ENCODE data around the gene APOD. TPM values are rescaled to one million over a fixed set of nuclear protein-coding genes. Genes with fewer than 3 reads are reported as not detected.
"Not testable (repeated sequence)": the region's sequence is repeated elsewhere in the genome, so short reads cannot be mapped to it uniquely, and the experiment has no call there.

The APOD gene
- total RNA-seq, 1 donor = 2.9 TPM

DNA sequence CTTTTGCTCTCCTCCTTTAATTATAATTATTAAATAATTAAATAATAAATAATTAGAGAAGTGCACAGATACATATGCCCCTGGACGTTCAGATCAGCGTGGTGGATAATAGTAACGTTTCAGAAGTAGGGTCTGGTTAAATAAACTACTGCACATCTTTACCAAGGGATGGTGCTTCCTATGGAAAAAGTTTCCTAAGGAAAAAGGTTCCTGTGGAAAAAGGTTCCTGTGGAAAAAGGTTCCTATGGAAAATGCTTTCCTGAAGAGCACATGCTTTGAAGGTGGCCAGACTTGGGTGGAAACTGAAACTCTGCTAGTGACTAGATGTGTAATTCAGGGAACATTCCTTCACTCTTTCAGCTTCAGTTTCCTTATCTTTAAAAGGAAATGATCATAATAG, 37.4 kb upstream of the APOD start:
- not testable (repeated sequence) for H3K4me3 ChIP-seq (ENCODE audit: low read depth, low read length); DNase-seq (ENCODE audit: low read depth)

DNA sequence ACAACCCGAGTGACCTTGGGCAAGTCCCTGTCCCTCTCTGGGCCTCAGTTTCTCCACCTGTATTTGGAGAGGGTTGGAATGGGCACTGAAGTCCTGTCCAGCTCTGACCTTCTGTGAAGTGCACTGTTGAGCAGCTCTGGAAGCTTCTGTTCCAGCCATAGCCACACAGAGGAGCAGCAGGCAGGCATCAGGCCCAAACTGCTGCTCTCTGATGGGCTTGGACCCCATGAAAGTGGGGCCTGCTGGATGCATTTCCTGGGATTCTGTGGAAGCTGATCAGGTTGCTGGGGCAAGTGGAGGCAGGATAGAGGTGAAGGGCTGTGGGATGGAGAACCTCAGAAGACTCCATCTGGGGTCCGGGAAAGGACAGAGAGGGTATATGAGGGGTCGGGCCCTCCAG, 36.7 kb upstream of the APOD start:
- H3K4me3 ChIP-seq (ENCODE audit: low read depth, low read length); DNase-seq (ENCODE audit: low read depth): not testable (repeated sequence)

DNA sequence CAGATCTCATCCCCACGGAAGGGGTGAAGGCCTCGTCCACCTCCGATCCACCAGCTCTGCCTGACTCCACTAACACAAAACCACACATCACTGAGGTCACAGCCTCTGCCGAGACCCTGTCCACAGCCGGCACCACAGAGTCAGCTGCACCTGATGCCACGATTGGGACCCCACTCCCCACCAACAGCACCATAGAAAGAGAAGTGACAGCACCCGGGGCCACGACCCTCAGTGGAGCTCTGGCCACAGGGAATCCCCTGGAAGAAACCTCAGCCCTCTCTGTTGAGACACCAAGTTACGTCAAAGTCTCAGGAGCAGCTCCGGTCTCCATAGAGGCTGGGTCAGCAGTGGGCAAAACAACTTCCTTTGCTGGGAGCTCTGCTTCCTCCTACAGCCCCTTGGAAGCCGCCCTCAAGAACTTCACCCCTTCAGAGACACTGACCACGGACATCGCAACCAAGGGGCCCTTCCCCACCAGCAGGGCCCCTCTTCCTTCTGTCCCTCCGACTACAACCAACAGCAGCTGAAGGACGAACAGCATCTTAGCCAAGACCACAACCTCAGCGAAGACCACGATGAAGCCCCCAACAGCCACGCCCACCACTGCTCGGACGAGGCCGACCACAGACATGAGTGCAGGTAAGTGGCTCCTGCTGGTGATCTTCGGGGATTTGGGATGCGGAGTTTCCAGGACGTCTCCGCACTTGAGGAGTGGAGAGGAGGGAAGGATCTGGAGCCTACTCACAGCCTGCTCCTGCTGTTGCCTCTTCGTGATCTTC, 36.0 kb upstream of the APOD start:
- DNase-seq (ENCODE audit: low read depth); H3K4me3 ChIP-seq (ENCODE audit: low read depth, low read length): not testable (repeated sequence)

DNA sequence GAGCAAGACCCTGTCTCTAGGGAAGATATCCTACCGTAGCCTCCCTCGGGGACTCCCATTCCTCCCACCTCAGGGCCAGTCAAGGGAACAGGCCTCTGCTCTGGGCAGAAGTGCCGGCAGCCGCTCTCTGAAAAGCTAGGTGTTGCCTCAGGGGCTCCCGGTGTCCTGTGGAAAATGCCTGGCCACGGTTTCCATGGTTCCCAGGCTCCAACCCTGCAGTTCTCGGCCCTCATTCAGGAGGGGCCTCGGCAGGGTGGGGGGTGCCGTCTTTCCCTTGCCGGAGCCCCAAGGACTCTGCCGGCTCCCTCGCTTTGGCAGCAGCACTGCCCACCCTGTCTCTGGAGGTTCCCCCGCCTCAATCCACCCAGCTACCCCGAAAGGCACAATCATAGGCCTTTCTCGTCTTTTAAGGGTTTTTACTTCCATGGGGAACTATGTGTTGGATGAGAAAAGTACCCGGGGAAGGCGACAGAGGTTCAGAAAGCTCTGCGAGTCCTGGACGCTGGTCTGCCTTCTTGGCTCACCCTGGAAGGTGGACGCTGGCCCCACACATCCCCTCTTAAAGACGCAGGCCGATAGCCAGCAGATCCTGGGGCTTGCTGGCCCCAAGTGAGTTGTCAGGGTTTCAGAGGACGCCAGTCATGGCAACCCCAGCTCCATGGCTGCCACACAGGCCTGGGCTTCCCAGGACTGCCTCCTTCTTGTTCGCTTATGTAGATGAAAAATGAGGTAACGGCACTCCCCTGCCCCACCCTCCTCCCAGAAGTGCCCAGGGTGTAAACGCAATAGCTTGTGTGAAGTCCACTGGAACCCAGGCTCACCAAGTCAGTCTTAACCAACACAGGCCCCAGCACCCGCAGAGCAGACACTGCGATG, 34.3 kb upstream of the APOD start:
- DNase-seq (ENCODE audit: low read depth); H3K4me3 ChIP-seq (ENCODE audit: low read depth, low read length): not testable (repeated sequence)

GRCh38 chr3:195617134-195617533, 33.4 kb upstream of the APOD start:
- DNase-seq (ENCODE audit: low read depth); H3K4me3 ChIP-seq (ENCODE audit: low read depth, low read length): not testable (repeated sequence)

GRCh38 chr3:195616681-195617080, 32.9 kb upstream of the APOD start:
- no peak overlapping the region for H3K4me3 ChIP-seq (ENCODE audit: low read depth, low read length)
- TF ChIP-seq CTCF (IDR thresholded peaks at IDR 0.05; ENCODE audit: insufficient read depth, low read length) = no peak
- DNase-seq (ENCODE audit: low read depth) = no peak

GRCh38 chr3:195615952-195616537, 32.3 kb upstream of the APOD start:
- DNase-seq (ENCODE audit: low read depth) = not testable (repeated sequence)

GRCh38 chr3:195614672-195615504, 31.1 kb upstream of the APOD start:
- not testable (repeated sequence) for H3K4me3 ChIP-seq (ENCODE audit: low read depth, low read length)

More at GRCh38 chr3:195615952-195616537, 32.3 kb upstream of the APOD start:
- not testable (repeated sequence) for H3K4me3 ChIP-seq (ENCODE audit: low read depth, low read length)

GRCh38 chr3:195613468-195614069, 29.8 kb upstream of the APOD start:
- DNase-seq (ENCODE audit: low read depth) = no peak
- no peak for TF ChIP-seq CTCF (IDR thresholded peaks at IDR 0.05; ENCODE audit: insufficient read depth, low read length)
- H3K4me3 ChIP-seq (ENCODE audit: low read depth, low read length) = no peak overlapping the region

More at GRCh38 chr3:195614672-195615504, 31.1 kb upstream of the APOD start:
- DNase-seq (ENCODE audit: low read depth) = not testable (repeated sequence)
